Mammary epithelial cell (primary cell): Measurements from ENCODE around the gene BCO2.

ENCODE experiments used
- CTCF ChIP-seq, 2 donors: IDR thresholded peaks in 1 of 2; conservative IDR thresholded peaks in 1 of 2; 2 replicates each; pipeline ENCODE4 v1.5.1; 2011 to 2012; ENCODE audit warnings: inconsistent platforms in 2 of 2, low read length in 2 of 2, mild to moderate bottlenecking in 2 of 2, control low read depth in 1 of 2, low read depth in 1 of 2; ENCODE audit not compliant: insufficient read depth in 1 of 2; ENCODE audit errors: extremely low read depth in 1 of 2
- EZH2 ChIP-seq: IDR thresholded peaks from 2 replicates; pipeline ENCODE4 v1.6.1; 2012; ENCODE audit warnings: low read length, inconsistent platforms, borderline replicate concordance

- TF ChIP-seq CTCF (conservative IDR thresholded peaks at IDR 0.05 in 1 of 2, IDR thresholded peaks at IDR 0.05 in 1 of 2; ENCODE audit: extremely low read depth in 1 of 2, insufficient read depth in 1 of 2, low read depth in 1 of 2, low read length in 2 of 2): no peak
- TF ChIP-seq EZH2: no peak
Measured at GRCh38 chr11:112225753-112226061, 50.4 kb downstream of the BCO2 start.
